Measurements from ENCODE around the gene SGIP1.

The SGIP1 gene

GRCh38 chr1:66533804-66534740 is at the start of gene SGIP1:
Gene SGIP1, plus strand, starts transcription at chr1:66534153. Its CDS starts 206 bp downstream, at chr1:66534359.
- Histone ChIP-seq H3K4me1 (ENCODE audit: insufficient read depth, low read length) (peaks cover 11% of the 10 kb centered on the region; the same call in 1 of the 2 replicates), H3K9me3 (ENCODE audit: control insufficient read depth, insufficient read depth, low read length) (no peaks in the 10 kb centered on the region), H3K36me3 (ENCODE audit: insufficient read depth, low read length) (no peaks in the 10 kb centered on the region), H3K9ac (ENCODE audit: low read depth, low read length) (peak within 1 kb of the TSS; percentile 50)

- H3K9me3 ChIP-seq (ENCODE audit: control insufficient read depth, insufficient read depth, low read length): no peaks in the 10 kb centered on the region
- no peaks in the 10 kb centered on the region for H3K4me1 ChIP-seq (ENCODE audit: insufficient read depth, low read length)
- H3K9ac ChIP-seq (ENCODE audit: low read depth, low read length): no peak overlapping the region
- H3K36me3 ChIP-seq (ENCODE audit: insufficient read depth, low read length): no peaks in the 10 kb centered on the region
Observed at GRCh38 chr1:66489151-66489550, 44.8 kb upstream of the SGIP1 start.

GRCh38 chr1:66489972-66490601 is 43.9 kb upstream of the SGIP1 start:
- H3K4me1 ChIP-seq (ENCODE audit: insufficient read depth, low read length): no peaks in the 10 kb centered on the region
- H3K9me3 ChIP-seq (ENCODE audit: control insufficient read depth, insufficient read depth, low read length): no peaks in the 10 kb centered on the region
- no peak overlapping the region for H3K9ac ChIP-seq (ENCODE audit: low read depth, low read length)
- no peaks in the 10 kb centered on the region for H3K36me3 ChIP-seq (ENCODE audit: insufficient read depth, low read length)

- Histone ChIP-seq H3K9ac (ENCODE audit: low read depth, low read length) (no peak overlapping the region), H3K36me3 (ENCODE audit: insufficient read depth, low read length) (no peaks in the 10 kb centered on the region), H3K4me1 (ENCODE audit: insufficient read depth, low read length) (no peaks in the 10 kb centered on the region)
Observed at GRCh38 chr1:66490816-66491215, 43.1 kb upstream of the SGIP1 start.

GRCh38 chr1:66492424-66492823 is 41.5 kb upstream of the SGIP1 start:
- H3K4me1 ChIP-seq (ENCODE audit: insufficient read depth, low read length): no peaks in the 10 kb centered on the region
- H3K36me3 ChIP-seq (ENCODE audit: insufficient read depth, low read length): no peaks in the 10 kb centered on the region
- no peaks in the 10 kb centered on the region for H3K9me3 ChIP-seq (ENCODE audit: control insufficient read depth, insufficient read depth, low read length)
- no peak overlapping the region for H3K9ac ChIP-seq (ENCODE audit: low read depth, low read length)

More at GRCh38 chr1:66490816-66491215, 43.1 kb upstream of the SGIP1 start:
- H3K9me3 ChIP-seq (ENCODE audit: control insufficient read depth, insufficient read depth, low read length): no peaks in the 10 kb centered on the region

- Histone ChIP-seq H3K9me3 (ENCODE audit: control insufficient read depth, insufficient read depth, low read length) (no peaks in the 10 kb centered on the region), H3K36me3 (ENCODE audit: insufficient read depth, low read length) (no peaks in the 10 kb centered on the region), H3K9ac (ENCODE audit: low read depth, low read length) (no peak overlapping the region), H3K4me1 (ENCODE audit: insufficient read depth, low read length) (no peaks in the 10 kb centered on the region)
Observed at GRCh38 chr1:66493731-66494130, 40.2 kb upstream of the SGIP1 start.

- Histone ChIP-seq H3K9ac (ENCODE audit: low read depth, low read length) (no peak overlapping the region), H3K9me3 (ENCODE audit: control insufficient read depth, insufficient read depth, low read length) (no peaks in the 10 kb centered on the region), H3K36me3 (ENCODE audit: insufficient read depth, low read length) (no peaks in the 10 kb centered on the region), H3K4me1 (ENCODE audit: insufficient read depth, low read length) (no peaks in the 10 kb centered on the region)
Observed at GRCh38 chr1:66494482-66494881, 39.5 kb upstream of the SGIP1 start.

GRCh38 chr1:66495495-66495894 is 38.5 kb upstream of the SGIP1 start:
- Histone ChIP-seq H3K4me1 (ENCODE audit: insufficient read depth, low read length) (no peaks in the 10 kb centered on the region), H3K9ac (ENCODE audit: low read depth, low read length) (no peak overlapping the region), H3K36me3 (ENCODE audit: insufficient read depth, low read length) (no peaks in the 10 kb centered on the region), H3K9me3 (ENCODE audit: control insufficient read depth, insufficient read depth, low read length) (no peaks in the 10 kb centered on the region)

- H3K4me1 ChIP-seq (ENCODE audit: insufficient read depth, low read length): no peaks in the 10 kb centered on the region
- H3K9ac ChIP-seq (ENCODE audit: low read depth, low read length): no peak overlapping the region
- H3K9me3 ChIP-seq (ENCODE audit: control insufficient read depth, insufficient read depth, low read length): no peaks in the 10 kb centered on the region
- no peaks in the 10 kb centered on the region for H3K36me3 ChIP-seq (ENCODE audit: insufficient read depth, low read length)
Observed at GRCh38 chr1:66497910-66498309, 36.0 kb upstream of the SGIP1 start.

GRCh38 chr1:66500301-66500700 is 33.7 kb upstream of the SGIP1 start:
- Histone ChIP-seq H3K4me1 (ENCODE audit: insufficient read depth, low read length) (no peaks in the 10 kb centered on the region), H3K9ac (ENCODE audit: low read depth, low read length) (no peak overlapping the region), H3K9me3 (ENCODE audit: control insufficient read depth, insufficient read depth, low read length) (no peaks in the 10 kb centered on the region), H3K36me3 (ENCODE audit: insufficient read depth, low read length) (no peaks in the 10 kb centered on the region)

GRCh38 chr1:66502086-66502485 is 31.9 kb upstream of the SGIP1 start:
- no peaks in the 10 kb centered on the region for H3K4me1 ChIP-seq (ENCODE audit: insufficient read depth, low read length)
- no peaks in the 10 kb centered on the region for H3K36me3 ChIP-seq (ENCODE audit: insufficient read depth, low read length)
- H3K9ac ChIP-seq (ENCODE audit: low read depth, low read length): no peak overlapping the region
- no peaks in the 10 kb centered on the region for H3K9me3 ChIP-seq (ENCODE audit: control insufficient read depth, insufficient read depth, low read length)

- no peak overlapping the region for H3K9ac ChIP-seq (ENCODE audit: low read depth, low read length)
- no peaks in the 10 kb centered on the region for H3K4me1 ChIP-seq (ENCODE audit: insufficient read depth, low read length)
- no peaks in the 10 kb centered on the region for H3K36me3 ChIP-seq (ENCODE audit: insufficient read depth, low read length)
- H3K9me3 ChIP-seq (ENCODE audit: control insufficient read depth, insufficient read depth, low read length): no peaks in the 10 kb centered on the region
Observed at GRCh38 chr1:66503841-66504470, 30.0 kb upstream of the SGIP1 start.

GRCh38 chr1:66505671-66506392 is 28.1 kb upstream of the SGIP1 start:
- Histone ChIP-seq H3K36me3 (ENCODE audit: insufficient read depth, low read length) (no peaks in the 10 kb centered on the region), H3K4me1 (ENCODE audit: insufficient read depth, low read length) (no peaks in the 10 kb centered on the region), H3K9me3 (ENCODE audit: control insufficient read depth, insufficient read depth, low read length) (no peaks in the 10 kb centered on the region), H3K9ac (ENCODE audit: low read depth, low read length) (no peak overlapping the region)

- H3K9ac ChIP-seq (ENCODE audit: low read depth, low read length): no peak overlapping the region
- H3K4me1 ChIP-seq (ENCODE audit: insufficient read depth, low read length): no peaks in the 10 kb centered on the region
- H3K36me3 ChIP-seq (ENCODE audit: insufficient read depth, low read length): no peaks in the 10 kb centered on the region
- H3K9me3 ChIP-seq (ENCODE audit: control insufficient read depth, insufficient read depth, low read length): no peaks in the 10 kb centered on the region
Observed at GRCh38 chr1:66506393-66506687, 27.6 kb upstream of the SGIP1 start.
